ENCODE data around the gene WNK2. TPM values are rescaled to one million over a fixed set of nuclear protein-coding genes. Genes with fewer than 3 reads are reported as not detected.

WNK2 gene
- total RNA-seq, 1 experiment from 2014 or later, result 69.4 TPM

DNA sequence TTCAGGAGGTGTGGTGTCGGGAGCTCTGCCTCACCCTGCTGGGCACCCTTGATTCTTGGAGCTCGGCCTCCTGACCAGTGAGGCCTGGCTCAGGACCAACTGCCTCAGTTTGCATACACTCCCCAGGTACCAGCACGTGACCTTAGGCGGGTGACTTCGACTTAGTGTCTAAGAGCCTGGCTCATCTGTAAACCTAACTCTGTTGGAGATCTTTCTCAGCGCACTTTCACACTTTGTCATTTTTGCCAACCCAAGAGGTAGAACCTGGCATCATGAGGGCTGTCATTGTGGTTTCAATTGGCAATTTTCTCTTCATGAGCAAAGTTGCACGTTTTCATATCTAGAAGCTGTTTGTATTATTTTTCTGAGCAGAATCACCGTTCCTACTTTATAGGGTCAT is 13.4 kb upstream of the WNK2 start:
- no peak overlapping the region for H3K4me2 ChIP-seq (ENCODE audit: insufficient read depth, insufficient read length, low read length)
- no peaks in the 10 kb centered on the region for H3K36me3 Mint-ChIP-seq (ENCODE audit: insufficient read depth in 1 of 3, low read depth in 3 of 3)
- H3K79me2 ChIP-seq (ENCODE audit: insufficient read depth, low read length), result no peaks in the 10 kb centered on the region
- H2BK120ac ChIP-seq (ENCODE audit: low read depth, low read length, poor library complexity, severe bottlenecking), result no peak overlapping the region
- H3K27me3 Mint-ChIP-seq (ENCODE audit: low read depth), result peaks cover 7% of the 10 kb centered on the region; the same call in 1 of the 2 replicates
- no peak overlapping the region for H3K27ac ChIP-seq (ENCODE audit: insufficient read length, low read depth, low read length)
- H3K4ac ChIP-seq (ENCODE audit: low read depth, low read length), result no peak overlapping the region
- no peak overlapping the region for H3K4me3 Mint-ChIP-seq
- no peak overlapping the region for H3K14ac ChIP-seq (ENCODE audit: insufficient read depth, low read length)
- H2BK20ac ChIP-seq (ENCODE audit: low read depth, low read length, poor library complexity, severe bottlenecking), result no peak overlapping the region
- no peak overlapping the region for H3K18ac ChIP-seq (ENCODE audit: insufficient read length, low read depth, low read length)
- H3K4me1 Mint-ChIP-seq, result peaks cover 0 to 4% of the 10 kb centered on the region in 2 experiments; a peak in 1 of 4 replicates
- no peaks in the 10 kb centered on the region for H3K23me2 ChIP-seq (ENCODE audit: insufficient read length, low read depth, low read length, poor library complexity, severe bottlenecking)
- WGBS (ENCODE audit: extremely low coverage, insufficient read length, low lambda C conversion rate), result no CpG with 5 or more reads among the region's 8 CpGs
- H3K9ac ChIP-seq (ENCODE audit: extremely low read depth, insufficient read length, low read length), result no peak overlapping the region
- no peak overlapping the region for H4K5ac ChIP-seq (ENCODE audit: insufficient read length, low read depth, low read length)
- no peaks in the 10 kb centered on the region for H3K79me1 ChIP-seq (ENCODE audit: insufficient read depth, low read depth, low read length, poor library complexity, severe bottlenecking)
- no peak overlapping the region for H3T11ph ChIP-seq (ENCODE audit: low read length)
- H3K56ac ChIP-seq (ENCODE audit: insufficient read length, low read depth, low read length), result no peak overlapping the region
- TF ChIP-seq, protein P1, sequence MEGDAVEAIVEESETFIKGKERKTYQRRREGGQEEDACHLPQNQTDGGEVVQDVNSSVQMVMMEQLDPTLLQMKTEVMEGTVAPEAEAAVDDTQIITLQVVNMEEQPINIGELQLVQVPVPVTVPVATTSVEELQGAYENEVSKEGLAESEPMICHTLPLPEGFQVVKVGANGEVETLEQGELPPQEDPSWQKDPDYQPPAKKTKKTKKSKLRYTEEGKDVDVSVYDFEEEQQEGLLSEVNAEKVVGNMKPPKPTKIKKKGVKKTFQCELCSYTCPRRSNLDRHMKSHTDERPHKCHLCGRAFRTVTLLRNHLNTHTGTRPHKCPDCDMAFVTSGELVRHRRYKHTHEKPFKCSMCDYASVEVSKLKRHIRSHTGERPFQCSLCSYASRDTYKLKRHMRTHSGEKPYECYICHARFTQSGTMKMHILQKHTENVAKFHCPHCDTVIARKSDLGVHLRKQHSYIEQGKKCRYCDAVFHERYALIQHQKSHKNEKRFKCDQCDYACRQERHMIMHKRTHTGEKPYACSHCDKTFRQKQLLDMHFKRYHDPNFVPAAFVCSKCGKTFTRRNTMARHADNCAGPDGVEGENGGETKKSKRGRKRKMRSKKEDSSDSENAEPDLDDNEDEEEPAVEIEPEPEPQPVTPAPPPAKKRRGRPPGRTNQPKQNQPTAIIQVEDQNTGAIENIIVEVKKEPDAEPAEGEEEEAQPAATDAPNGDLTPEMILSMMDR (conservative IDR thresholded peaks at IDR 0.05), result no peak
- no peak overlapping the region for H4K8ac ChIP-seq (replicated peaks; ENCODE audit: insufficient read length, low read depth, low read length)
- H3K9me3 ChIP-seq (ENCODE audit: control insufficient read depth, low read depth, low read length), result no peaks in the 10 kb centered on the region
- H2BK12ac ChIP-seq (ENCODE audit: insufficient read length, low read depth, low read length), result no peak overlapping the region
- no peak overlapping the region for H4K91ac ChIP-seq (ENCODE audit: insufficient read length, low read depth, low read length)
- H4K20me1 ChIP-seq (ENCODE audit: control insufficient read depth, insufficient read depth, insufficient read length), result no peaks in the 10 kb centered on the region
- no peak overlapping the region for H2AFZ ChIP-seq (ENCODE audit: low read length)
- no peak overlapping the region for H3K23ac ChIP-seq (ENCODE audit: insufficient read length, low read depth, low read length)
- no peak for DNase-seq
- H2BK5ac ChIP-seq (ENCODE audit: insufficient read length, low read length), result no peak overlapping the region
- no peaks in the 10 kb centered on the region for H3K9me3 Mint-ChIP-seq
- no peaks in the 10 kb centered on the region for H3K4me1 ChIP-seq (ENCODE audit: insufficient read depth, low read length)
- H3K27ac Mint-ChIP-seq, result no peak overlapping the region
- no peak overlapping the region for H2AK5ac ChIP-seq (ENCODE audit: insufficient read length, low read length)
- no peak overlapping the region for H2BK15ac ChIP-seq (ENCODE audit: low read depth, low read length)
- H3K27me3 ChIP-seq (ENCODE audit: insufficient read depth, low read length), result no peaks in the 10 kb centered on the region

Measured in H9 (cell line).